Left kidney (tissue), 2 donors: ENCODE data around the gene ZKSCAN3. TPM values are rescaled to one million over a fixed set of nuclear protein-coding genes. Genes with fewer than 3 reads are reported as not detected.
"Not testable (repeated sequence)": the region's sequence is repeated elsewhere in the genome, so short reads cannot be mapped to it uniquely, and the experiment has no call there.

ENCODE experiments used
- DNase-seq: peaks from one replicate; pipeline ENCODE4 v3.0.0-alpha.2; 2013
- polyA plus RNA-seq: library from polyadenylated mRNA; unstranded; fragments of 120-200 nt; gene quantifications from one replicate; pipeline ENCODE4 v1.2.1, GENCODE V29; 2013; ENCODE audit not compliant: insufficient read length

ZKSCAN3 gene
- polyA plus RNA-seq, 1 donor: 13.1 TPM

DNA sequence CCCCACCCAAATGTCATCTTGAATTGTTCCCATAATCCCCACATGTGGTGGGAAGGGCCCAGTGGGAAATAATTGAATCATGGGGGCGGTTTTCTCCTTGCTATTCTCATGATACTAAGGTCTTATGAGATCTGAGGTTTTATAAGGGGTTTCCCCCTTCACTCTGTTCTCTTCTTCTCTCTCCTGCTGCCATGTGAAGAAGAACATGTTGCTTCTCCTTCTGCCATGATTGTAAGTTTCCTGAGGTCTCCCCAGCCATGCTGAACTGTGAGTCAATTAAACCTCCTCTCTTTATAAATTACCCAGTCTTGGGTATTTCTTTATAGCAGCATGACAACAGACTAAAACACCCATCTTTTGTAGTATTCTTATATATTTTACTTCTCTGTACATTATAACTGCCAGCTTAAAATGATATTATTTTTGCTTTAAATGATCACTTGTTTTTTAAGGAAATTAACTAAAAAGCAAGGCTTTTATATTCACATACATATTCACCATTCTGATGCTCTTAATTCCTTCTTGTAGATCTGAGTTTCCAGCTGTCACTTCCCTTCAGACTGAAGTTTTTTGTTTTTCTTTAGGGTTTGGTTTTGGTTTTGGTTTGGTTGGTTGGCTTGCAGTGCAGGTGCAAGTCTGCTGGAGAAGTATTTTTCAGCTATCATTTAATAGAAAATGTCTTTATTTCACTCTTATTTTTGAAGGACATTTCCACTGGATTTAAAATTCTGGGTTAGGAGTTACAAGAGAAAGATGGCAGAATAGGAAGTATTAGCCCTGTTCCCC lies 9.2 kb upstream of the ZKSCAN3 start:
- DNase-seq: no peak

DNA sequence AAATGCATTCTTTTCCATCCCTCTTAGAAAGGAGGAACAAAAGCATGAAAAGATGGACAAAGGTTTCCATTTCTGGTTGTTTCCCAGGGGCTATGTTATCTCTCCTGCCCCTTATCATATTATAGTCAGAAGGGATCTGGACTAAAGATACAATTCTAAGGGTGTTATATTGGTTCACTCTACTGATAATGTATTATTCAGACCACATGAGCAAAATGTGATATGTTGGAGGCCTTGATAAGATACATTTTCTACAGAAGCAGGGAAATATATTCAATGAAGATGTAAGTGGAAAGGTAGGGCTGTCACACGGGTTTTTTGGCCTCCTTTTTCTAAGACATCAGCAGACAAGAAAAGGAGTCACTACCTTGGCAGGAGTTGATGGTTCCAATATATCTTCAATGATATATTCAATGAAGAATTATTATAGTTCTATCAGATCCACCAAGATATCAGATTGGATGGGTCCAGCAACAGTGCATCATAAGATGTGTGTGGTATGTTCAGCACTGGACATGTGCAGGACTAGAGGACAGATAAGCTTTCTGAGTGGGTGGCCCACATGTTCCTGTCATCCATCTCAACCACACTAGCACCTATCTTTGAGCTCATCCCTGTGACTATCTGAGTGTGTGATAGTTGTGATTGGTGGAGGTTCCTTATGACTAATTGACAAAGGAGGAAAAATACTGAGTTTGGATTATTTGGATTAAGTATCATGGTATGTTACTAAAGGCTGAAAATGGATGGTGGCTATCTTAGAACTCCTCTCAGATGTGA lies 5.7 kb upstream of the ZKSCAN3 start:
- DNase-seq: no peak

DNA sequence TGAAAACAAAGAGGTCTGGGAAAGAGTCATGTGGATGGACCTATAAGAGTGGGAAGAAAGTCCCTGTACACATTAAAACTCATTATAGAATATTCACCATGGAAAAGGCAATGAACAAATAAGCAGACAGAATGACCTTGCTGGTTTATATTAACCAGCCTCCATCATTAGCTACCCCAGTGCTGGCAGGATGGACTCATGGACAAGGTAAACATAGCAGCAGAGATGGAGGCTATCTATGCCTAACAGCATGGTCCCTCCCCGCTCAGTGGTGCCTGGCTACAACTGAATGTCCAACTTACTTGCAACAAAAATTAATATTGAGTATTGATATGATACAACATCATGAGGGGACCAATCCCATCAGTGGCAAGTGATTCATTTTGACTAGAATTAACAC lies 4.5 kb upstream of the ZKSCAN3 start:
- no peak for DNase-seq

DNA sequence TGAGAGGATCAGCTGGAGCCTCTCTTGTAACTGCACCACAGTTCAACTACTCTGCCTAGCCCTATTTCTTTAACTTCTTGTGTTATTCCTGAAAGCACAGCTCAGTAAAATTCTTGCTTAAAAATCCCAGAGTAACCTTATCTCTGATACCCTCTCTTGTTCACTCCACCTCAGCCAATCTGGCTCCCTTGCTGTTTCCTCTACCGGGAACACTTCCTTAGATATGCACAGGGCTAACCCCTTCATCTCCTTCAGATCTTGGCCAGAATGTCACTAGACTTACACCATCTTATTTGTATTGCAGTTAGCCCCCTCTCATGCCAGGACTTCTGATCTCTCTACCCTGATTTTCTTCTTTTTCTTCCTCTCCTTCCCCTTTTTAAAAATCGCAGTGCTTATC lies 2.6 kb upstream of the ZKSCAN3 start:
- DNase-seq: no peak

DNA sequence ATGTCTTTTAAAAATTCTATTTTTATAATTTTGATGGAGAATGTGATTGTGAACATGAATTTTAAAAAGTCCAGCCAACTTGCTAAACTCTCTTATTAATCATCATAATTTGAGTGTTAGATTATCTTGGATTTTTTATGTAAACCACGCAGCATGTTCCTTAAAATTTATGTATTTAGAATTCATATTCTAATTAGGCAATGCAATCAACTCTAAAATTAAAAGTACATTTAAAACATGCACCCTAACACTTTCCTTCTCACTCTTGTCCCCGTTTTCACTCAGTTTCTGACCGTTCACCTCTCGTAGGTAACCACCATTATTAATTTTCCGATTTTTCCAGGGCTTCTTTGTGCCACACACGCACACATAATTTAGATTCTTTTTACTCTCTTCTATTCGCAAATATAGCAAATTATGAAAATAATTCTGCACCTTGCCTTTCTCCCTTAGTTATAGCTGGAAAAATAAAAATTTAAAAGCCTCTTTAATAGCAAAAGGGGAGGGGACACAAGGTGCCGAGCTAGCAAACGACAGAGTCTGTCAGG lies 329 bp upstream of the ZKSCAN3 start:
- DNase-seq: no peak

DNA sequence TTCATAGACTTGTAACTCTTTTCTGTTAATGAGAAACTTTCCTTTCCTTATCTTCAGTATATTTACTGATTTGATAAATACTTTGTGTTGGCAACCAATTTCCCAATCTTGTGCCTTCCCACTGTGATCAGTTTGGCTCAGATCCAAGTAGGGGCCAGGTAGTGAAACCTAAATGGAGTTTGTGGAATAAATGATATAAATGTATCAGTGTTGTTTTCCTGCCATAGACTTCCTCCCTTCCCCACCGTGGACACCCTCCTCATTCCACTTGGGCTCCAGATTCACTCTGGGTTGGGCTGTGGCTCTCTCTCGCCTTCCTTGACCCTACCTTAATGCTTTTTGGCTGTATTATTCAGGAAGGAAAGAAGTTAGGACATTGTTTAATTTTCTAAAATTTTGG lies 1.3 kb downstream of the ZKSCAN3 start:
- DNase-seq: no peak

DNA sequence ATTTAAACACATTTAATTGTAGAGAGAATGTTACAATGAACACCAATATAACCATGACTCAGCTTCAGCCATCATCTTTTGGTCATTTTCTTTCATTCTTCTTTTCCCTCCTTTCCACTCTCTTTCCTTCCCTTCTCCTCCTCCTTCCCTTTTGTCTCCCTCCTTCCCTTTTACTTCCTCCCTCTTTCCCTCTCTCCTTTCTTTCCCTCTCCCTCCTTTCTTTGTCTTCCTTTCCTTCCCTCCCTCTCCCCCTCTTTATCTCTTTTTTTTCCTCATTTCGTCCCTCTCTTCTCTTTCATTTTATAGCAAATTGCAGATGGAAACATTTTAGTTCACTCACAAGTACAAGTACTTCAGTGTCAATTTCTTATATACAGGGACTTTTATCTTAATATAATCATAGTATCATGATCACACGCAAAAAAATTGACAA lies 1.8 kb downstream of the ZKSCAN3 start:
- DNase-seq: no peak

DNA sequence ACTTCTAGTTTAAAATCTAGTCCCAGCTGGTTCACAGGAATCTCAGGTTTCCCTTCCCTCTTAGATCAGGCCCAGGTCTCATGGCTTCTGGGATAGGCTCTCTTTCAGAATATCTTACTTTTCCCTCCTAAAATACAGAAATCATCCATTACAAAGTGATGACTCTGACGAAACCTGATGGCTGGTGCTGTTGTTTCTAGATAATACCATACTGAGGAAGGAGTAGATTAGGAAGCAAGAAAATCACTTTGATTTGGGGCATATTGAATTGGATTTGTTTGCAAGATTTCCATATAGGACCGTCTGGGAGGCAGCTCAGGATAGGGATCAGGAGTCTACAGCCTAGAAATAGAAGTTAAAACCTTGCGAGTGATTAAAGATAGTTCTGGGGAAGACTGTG lies 3.6 kb downstream of the ZKSCAN3 start:
- no peak for DNase-seq

DNA sequence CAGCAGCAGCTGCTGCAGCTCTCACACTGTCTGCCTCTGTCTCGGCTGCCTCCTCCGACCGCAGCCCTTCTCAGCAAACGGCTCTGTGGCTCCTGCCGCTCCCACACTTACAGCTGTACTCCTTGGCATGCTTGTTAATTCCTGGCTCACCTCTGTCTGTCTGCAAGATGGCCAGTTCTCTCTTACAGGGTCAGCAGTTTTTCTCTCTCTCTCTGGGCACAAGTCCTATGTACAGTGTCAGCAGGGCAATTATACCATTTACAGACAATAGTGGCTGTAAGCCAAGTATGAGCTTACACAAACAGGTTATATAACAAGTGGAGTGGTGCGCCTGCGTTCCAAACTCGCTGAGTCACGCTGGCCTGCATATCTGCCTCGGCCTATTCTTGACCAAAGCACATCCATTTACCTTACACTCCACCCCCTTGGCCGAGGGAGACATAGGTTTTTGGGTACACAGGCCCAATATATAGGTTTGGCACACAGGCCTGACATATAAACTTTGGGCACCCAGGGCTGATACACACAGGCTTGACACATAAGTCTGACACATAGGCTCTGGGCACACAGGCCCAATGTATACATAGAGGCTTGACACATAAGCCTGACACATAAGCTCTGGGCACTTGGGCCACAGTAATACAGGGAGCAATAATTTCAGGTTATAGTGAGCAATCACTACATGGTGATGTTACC lies 4.4 kb downstream of the ZKSCAN3 start:
- DNase-seq: no peak

DNA sequence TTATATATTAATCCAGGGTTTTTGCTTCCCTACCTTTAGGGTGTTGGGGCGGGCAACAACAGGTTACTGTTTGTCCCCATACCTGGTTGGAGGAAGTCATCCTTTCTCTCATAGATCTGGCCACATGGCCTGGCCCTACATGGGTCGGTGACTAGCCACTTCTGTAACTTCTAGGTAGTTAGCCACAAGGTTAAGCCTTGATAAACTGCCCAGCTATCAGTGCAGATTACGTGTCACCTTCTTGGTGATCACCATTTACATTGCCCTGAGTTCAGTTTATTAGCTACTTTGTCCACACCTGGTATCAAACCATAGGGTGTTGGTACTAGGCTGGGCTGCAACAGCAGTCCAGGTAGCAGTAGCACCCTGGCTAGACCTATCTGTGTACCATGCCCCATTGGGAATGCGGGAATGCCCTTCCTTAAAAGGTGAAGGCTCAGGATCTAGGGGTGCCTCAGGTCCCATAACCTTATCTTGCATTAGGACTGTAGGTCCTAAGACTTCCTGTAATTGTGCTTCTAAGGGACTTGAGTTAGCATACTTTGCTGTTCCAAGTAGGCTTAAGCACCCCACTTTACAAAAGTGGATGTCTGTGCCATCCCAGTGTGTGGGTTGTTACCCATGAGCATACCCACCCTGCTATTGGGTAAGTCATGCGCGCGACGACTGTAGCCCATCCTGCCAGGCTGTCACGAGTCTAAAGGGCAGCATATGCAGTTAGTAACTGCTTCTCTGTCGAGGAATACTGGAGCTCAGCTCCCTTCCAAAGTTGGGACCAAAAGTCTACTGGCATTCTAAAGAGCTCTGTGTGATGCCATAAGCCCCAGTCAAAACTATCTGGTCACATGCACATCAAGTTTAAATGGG lies 5.2 kb downstream of the ZKSCAN3 start:
- no peak for DNase-seq

DNA sequence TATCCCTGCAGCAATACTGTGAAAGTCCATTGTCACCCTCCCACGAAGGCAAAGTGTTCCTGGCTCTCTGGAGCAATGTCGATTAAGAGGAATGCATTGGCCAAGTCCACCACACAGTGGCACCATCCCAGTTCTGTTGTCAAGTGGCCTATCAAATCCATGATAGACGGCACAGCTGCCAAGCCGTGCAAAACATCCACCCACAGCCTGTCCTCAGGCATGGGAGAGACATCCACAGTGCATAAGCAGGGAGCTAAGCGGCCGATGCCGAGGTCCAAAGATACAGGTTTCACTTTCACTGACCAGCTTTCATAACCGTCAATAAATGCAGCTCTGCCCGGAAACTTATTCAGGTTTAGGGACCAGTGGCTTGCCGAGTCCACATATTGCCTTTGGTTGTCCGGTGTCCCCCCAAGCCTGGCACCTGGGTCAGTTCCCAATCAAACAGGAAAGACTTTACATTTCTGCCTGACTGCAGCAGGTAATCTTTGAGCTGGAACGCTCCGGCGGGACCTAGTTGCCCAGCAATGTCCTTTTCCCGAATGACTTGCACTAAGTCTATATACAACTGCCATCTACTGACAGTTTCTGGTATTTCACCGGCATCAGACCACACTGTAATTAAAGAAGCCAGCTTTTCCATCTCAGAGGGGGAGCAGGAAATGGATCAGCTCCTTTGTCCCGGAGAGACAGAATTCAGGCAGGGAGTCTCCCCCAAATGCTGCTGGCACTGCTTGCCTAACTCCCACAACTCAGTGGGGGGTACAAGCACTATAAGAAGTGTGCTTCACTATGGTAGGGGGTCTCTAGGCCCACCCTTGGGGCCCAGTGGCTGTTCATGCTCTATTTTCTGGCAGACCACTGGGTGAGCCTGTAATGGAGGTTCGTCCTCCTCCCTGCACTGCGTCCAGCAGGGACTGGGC lies 6.3 kb downstream of the ZKSCAN3 start:
- peak; percentile 92 for DNase-seq

DNA sequence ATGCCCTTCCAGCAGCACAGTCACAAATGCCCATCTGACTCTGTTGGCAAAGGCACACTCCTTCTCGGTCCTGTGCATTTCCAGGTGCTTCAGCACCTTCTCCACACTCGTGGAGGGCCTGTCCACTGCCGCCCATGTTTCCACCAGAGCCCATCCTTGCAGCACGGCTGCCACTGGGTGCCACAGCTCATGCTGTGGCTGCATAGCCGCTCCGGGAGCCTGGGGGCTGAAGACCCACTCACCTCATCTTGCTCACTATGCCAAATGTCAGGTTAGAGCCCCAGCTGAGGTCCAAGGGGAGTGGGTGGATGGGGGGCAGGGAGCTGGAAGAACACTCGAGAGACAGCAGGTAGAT lies 6.9 kb downstream of the ZKSCAN3 start:
- no peak for DNase-seq

DNA sequence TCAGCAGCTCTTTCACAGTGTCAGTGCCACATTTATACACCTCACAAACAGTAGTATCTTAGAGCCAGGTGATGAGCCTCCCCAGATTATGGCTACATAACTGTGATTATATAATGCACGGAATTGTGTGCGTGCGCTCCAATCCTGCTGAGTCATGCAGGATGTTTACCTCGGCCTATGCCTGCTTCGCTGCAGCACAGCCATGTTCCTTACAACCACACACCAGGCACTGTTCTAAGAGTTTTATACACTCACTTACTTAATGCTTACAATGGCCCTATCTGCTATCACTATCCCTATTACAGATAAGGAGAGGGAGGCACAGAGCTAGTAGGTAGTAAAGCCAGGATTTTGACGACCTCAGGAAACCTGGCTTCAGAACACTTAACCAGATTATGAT lies 7.3 kb downstream of the ZKSCAN3 start:
- no peak for DNase-seq

DNA sequence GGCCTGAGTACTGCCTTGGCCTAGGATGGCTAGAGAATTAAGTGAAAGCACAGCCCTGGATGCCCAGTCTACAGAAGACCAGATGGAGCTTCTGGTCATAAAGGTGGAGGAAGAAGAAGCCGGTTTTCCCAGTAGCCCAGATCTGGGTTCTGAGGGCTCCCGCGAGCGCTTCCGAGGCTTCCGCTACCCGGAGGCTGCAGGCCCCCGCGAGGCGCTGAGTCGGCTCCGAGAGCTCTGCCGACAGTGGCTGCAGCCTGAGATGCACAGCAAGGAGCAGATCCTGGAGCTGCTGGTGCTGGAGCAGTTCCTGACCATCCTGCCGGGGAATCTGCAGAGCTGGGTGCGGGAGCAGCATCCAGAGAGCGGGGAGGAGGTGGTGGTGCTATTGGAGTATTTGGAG lies 9.8 kb downstream of the ZKSCAN3 start:
- not testable (repeated sequence) for DNase-seq

DNA sequence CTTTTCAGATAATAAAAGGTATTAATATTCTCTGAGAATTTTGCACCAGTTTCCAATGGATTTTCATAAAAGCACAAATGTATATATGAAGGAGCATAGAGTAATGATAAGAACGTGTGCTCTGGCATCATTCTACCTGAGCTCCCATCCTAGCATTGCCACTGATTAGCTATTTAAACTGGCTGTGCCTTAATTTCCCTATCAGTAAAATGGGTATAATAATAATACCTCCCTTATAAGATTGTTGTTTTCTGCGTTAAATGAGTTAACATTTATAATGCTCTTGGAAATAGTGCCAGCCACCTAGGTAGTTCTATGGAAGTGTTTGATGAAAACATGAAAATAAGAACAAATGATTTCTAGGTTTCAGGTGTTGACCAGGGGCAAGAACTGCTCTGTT lies 11.2 kb downstream of the ZKSCAN3 start:
- no peak for DNase-seq

DNA sequence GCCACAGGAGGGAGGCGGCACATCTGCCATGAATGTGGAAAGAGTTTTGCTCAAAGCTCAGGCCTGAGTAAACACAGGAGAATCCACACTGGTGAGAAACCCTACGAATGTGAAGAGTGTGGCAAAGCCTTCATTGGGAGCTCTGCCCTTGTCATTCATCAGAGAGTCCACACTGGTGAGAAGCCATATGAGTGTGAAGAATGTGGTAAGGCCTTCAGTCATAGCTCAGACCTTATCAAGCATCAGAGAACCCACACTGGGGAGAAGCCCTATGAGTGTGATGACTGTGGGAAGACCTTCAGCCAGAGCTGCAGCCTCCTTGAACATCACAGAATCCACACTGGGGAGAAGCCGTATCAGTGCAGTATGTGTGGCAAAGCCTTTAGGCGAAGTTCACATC lies 15.8 kb downstream of the ZKSCAN3 start:
- DNase-seq: not testable (repeated sequence)

DNA sequence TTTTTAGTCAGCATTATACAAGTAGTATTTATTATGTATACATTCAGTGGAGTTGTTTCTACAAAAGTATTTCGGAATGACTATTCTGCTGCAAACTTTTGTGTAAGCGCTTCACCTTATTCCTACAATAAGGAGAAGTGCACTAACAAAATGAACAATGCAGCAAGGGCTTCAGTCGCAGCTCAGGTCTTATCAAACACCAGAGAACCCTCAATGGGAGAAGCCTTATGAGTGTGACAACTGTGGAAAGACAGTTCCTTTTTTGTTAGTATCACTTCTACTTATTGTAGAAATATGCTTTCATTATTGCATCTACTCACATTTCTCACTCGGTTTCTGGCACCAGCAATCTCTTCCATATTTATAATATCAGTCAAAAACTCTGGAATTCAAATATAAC lies 18.8 kb downstream of the ZKSCAN3 start:
- no peak for DNase-seq

DNA sequence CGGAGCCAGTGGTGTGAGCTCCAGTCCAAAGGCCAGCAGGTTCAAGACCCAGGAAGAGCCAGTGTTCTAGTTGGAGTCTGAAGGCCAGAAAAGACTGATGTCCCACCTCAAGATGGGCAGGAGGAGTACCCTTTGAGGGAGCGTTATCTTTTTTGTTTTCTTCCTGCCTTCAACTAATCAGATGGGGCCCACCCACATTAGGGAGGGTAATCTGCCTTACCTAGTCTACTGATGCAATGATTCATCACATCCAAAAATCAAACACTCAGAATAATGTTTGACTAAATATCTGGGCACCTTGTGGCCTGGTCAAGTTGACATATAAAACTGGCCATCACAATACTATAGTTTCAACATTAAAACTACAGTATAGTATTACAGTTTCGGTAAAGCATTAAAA lies 19.7 kb downstream of the ZKSCAN3 start:
- no peak for DNase-seq

DNA sequence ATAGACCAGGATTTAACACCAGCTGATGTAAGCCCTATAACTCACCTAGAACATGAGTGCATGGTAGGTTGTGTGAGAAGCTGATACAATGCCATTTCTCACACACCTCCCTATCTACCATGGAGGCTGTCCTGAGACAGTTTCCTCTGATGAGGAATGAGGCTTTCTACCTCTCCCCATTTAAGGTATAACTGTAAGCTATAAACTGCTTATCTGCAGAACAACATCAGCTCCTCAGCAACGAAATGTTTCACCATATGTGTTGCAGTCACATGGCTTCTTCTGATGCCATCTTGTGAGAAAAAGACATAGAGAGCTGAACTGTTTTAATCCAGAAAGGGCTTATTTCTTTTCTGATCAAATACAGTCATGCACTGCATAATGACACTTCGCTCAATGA lies 20.7 kb downstream of the ZKSCAN3 start:
- no peak for DNase-seq

DNA sequence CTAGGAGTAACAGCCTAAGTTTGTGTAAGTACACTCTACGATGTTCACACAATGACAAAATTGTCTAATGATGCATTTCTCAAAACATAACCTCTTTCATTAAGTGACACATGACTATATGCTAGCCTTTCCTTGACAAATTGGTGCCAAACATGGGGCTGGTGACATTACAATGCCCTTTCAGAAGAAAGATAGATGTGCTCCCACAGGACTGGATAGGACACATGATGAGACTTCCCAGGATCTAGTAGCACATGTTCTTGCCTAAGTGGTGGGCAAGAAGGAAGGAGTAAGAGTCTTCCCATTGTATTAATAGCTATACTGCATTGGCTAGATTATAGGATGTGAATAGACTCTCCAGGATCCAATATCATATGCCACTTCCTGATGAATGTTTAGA lies 21.5 kb downstream of the ZKSCAN3 start:
- DNase-seq: no peak
